ENCODE results near the gene CLDN18.

- TF ChIP-seq CTCF (IDR thresholded peaks at IDR 0.05; ENCODE audit: borderline replicate concordance, extremely low read depth, low read length, poor library complexity, severe bottlenecking) (no peak), EZH2 (IDR thresholded peaks at IDR 0.05; ENCODE audit: borderline replicate concordance, low read depth, low read length, severe bottlenecking) (no peak)
Observed at GRCh38 chr3:138070006-138070405, 60.0 kb downstream of the CLDN18 start.

Measured in DND-41 (cell line).